K562 (cell line): ENCODE data around the gene TMA7B. TPM values are rescaled to one million over a fixed set of nuclear protein-coding genes. Genes with fewer than 3 reads are reported as not detected.

Experiments
- ATAC-seq: fragments of 200-7000 bp; cut with Tn5 transposase; 3 replicates; pipeline ENCODE4 v1.9.1; 2020; ENCODE audit warnings: moderate library complexity
- BruUV-seq: library from RNA; stranded (reverse); fragments of 400-500 nt; replicated peaks from 2 replicates; lab custom pipeline; 2021; lab: Mats Ljungman, UMichigan
- CTCF ChIA-PET: fragments of 300-600 bp; formaldehyde crosslinking; extraction: SDS; loops from one replicate; lab custom pipeline; 2021; ENCODE audit warnings: low intra/inter-chr PET ratio; lab: Yijun Ruan, JAX
- POLR2A ChIA-PET: fragments of 300-600, 350-650 bp; sonication (Branson Sonifier 250); formaldehyde crosslinking; extraction: SDS; loops from one replicate; lab custom pipeline; 2021; ENCODE audit warnings: antibody characterized with exemption, inconsistent platforms; lab: Yijun Ruan, JAX
- DNase-seq, 4 experiments: peaks; one replicate each; pipeline versions ENCODE4 v3.0.0 to v3.0.0-alpha.2; 2011 to 2018; ENCODE audit warnings: low spot score in 3 of 4, mixed read lengths in 3 of 4; ENCODE audit errors: extremely low read depth in 1 of 4
- FAIRE-seq: peaks from 2 replicates; lab custom pipeline; 2011; peaks lifted over from hg19 to GRCh38; lab: Jason Lieb, UNC
- H2AFZ ChIP-seq: 2 replicates; pipeline ENCODE4 v1.6.0; 2011; ENCODE audit warnings: low read depth, low read length, control low read depth, inconsistent platforms
- H3K27ac ChIP-seq: fragments of 200-600 bp; 3 replicates; pipeline ENCODE4 v1.8.0; 2011; ENCODE audit warnings: low read depth, mild to moderate bottlenecking, control low read depth, inconsistent platforms, low read length, moderate library complexity, mixed read lengths; ENCODE audit errors: extremely low read depth
- H3K27me3 ChIP-seq, 2 experiments: fragments of 300-600 bp in 1 of 2; 2 replicates in 1 of 2; 3 replicates in 1 of 2; pipeline versions ENCODE4 v1.6.0 to v1.8.0; 2011; ENCODE audit warnings: inconsistent platforms in 2 of 2, low read length in 2 of 2, mild to moderate bottlenecking in 1 of 2, mixed read lengths in 1 of 2, moderate library complexity in 1 of 2; ENCODE audit not compliant: control insufficient read depth in 2 of 2, insufficient read depth in 2 of 2
- H3K36me3 ChIP-seq: fragments of 300-600 bp; 3 replicates; pipeline ENCODE4 v1.8.0; 2011; ENCODE audit warnings: mild to moderate bottlenecking, low read length, inconsistent platforms; ENCODE audit not compliant: control insufficient read depth, insufficient read depth
- H3K4me1 ChIP-seq, 2 experiments: fragments of 200-600 bp in 1 of 2; replicated peaks in 1 of 2; 2 replicates in 1 of 2; 3 replicates in 1 of 2; pipeline versions ENCODE4 v1.5.1 to v1.8.0; 2011; ENCODE audit warnings: inconsistent platforms in 2 of 2, low read length in 2 of 2, mild to moderate bottlenecking in 1 of 2, mixed read lengths in 1 of 2, moderate library complexity in 1 of 2; ENCODE audit not compliant: control insufficient read depth in 2 of 2, insufficient read depth in 2 of 2
- H3K4me2 ChIP-seq: 2 replicates; pipeline ENCODE4 v1.6.1; 2011; ENCODE audit warnings: low read length, control low read depth, inconsistent platforms, mixed read lengths; ENCODE audit not compliant: insufficient read depth
- H3K4me3 ChIP-seq: fragments of 200-600 bp; sonication (generic), shearing (Covaris generic); 2 replicates; pipeline ENCODE4 v1.5.1; 2016; ENCODE audit warnings: control low read depth, inconsistent platforms
- H3K79me2 ChIP-seq: fragments of 200-600 bp; 3 replicates; pipeline ENCODE4 v1.8.0; 2011; ENCODE audit warnings: low read length, inconsistent platforms; ENCODE audit not compliant: control insufficient read depth, insufficient read depth
- H3K9ac ChIP-seq, 2 experiments: 2 replicates each; pipeline versions ENCODE4 v1.6.0 to v1.6.1; 2011; ENCODE audit warnings: low read depth in 2 of 2, low read length in 2 of 2, control low read depth in 1 of 2, inconsistent platforms in 1 of 2, mild to moderate bottlenecking in 1 of 2, mixed read lengths in 1 of 2; ENCODE audit not compliant: insufficient read depth in 1 of 2
- H3K9me1 ChIP-seq: one replicate; pipeline ENCODE4 v1.6.0; 2011; ENCODE audit warnings: inconsistent platforms, mild to moderate bottlenecking, low read length, moderate library complexity; ENCODE audit not compliant: control insufficient read depth, insufficient read depth
- H3K9me3 ChIP-seq: replicated peaks from 2 replicates; pipeline ENCODE4 v1.5.1; 2011; ENCODE audit warnings: low read depth, low read length, inconsistent platforms; ENCODE audit not compliant: control insufficient read depth, insufficient read depth
- H4K20me1 ChIP-seq: replicated peaks from 2 replicates; pipeline ENCODE4 v1.6.1; 2011; ENCODE audit warnings: low read length, inconsistent platforms, mixed read lengths; ENCODE audit not compliant: control insufficient read depth, insufficient read depth
- ARID4B ChIP-seq: sonication (generic); formaldehyde crosslinking; IDR thresholded peaks from 2 replicates; pipeline ENCODE4 v1.8.0; 2022; ENCODE audit warnings: mild to moderate bottlenecking, missing genetic modification reagents
- CHCHD3 ChIP-seq: fragments of 250-450 bp; sonication (Bioruptor Pico); IDR thresholded peaks from 2 replicates; pipeline ENCODE4 v2.1.2; 2022; ENCODE audit warnings: mild to moderate bottlenecking
- E2F6 ChIP-seq, 2 experiments: IDR thresholded peaks; 2 replicates each; pipeline ENCODE4 v1.6.1; 2011; ENCODE audit warnings: borderline replicate concordance in 1 of 2, control low read depth in 1 of 2, low read depth in 1 of 2, low read length in 1 of 2, mild to moderate bottlenecking in 1 of 2, mixed read lengths in 1 of 2, moderate library complexity in 1 of 2; ENCODE audit not compliant: insufficient read depth in 1 of 2, insufficient read length in 1 of 2, poor library complexity in 1 of 2, severe bottlenecking in 1 of 2; ENCODE audit errors: extremely low read depth in 1 of 2
- SMAD3 ChIP-seq: fragments of 450-650 bp; formaldehyde crosslinking; conservative IDR thresholded peaks from 2 replicates; pipeline ENCODE4 v1.4.0; 2020; ENCODE audit warnings: mild to moderate bottlenecking
- TSC22D4 ChIP-seq: fragments of 450-650 bp; IDR thresholded peaks from 2 replicates; pipeline ENCODE4 v1.6.1; 2016; ENCODE audit warnings: missing genetic modification characterization, missing biosample characterization, control low read depth
- WGBS: fragments of 100-300 bp; shearing (Covaris generic); methylation state at CpG from one replicate; pipeline ENCODE4 v1.1.6; 2016; ENCODE audit warnings: low coverage, mixed read lengths; ENCODE audit not compliant: insufficient coverage; ENCODE audit errors: missing lambda C conversion rate; 5-methylcytosine and 5-hydroxymethylcytosine counted together
- in situ Hi-C: fragments of 300-500 bp; cut with MboI; formaldehyde crosslinking; loops from 4 replicates; pipeline ENCODE4 v1.15.0; 2018; ENCODE audit warnings: inconsistent platforms, mixed read lengths
- intact Hi-C: fragments of 100-400 bp; cut with micrococcal nuclease; formaldehyde crosslinking; loops from 2 replicates; pipeline ENCODE4 v1.14.2; 2022
- polyA plus RNA-seq, 8 experiments: library from polyadenylated mRNA; depleted of rRNA in 4 of 8; stranded (reverse) in 5 of 8; unstranded in 3 of 8; fragments of >200 nt; fragmentation: Nextera tagmentation in 2 of 8; fragmentation: Illumina TruSeq in 1 of 8; extraction: Ambion mirVana in 2 of 8; extraction: Trizol in 1 of 8; gene quantifications; 2 replicates each; pipeline versions ENCODE4 v1.2.1 to v1.2.3, GENCODE V29; 2011 to 2014; ENCODE audit warnings: inconsistent platforms in 1 of 8, missing spikeins in 1 of 8
- total RNA-seq, 7 experiments: library from RNA; depleted of rRNA in 6 of 7; stranded (reverse); fragments of >200 nt in 6 of 7; fragmentation: Illumina TruSeq in 2 of 7; extraction: Trizol in 2 of 7; gene quantifications; 2 replicates each; pipeline versions ENCODE4 v1.2.1 to v1.2.3, GENCODE V29; 2011 to 2021; ENCODE audit warnings: low replicate concordance in 1 of 7
- TF ChIP-seq, protein P1 (sequence below), 3 experiments: IDR thresholded peaks in 2 of 3; conservative IDR thresholded peaks in 1 of 3; 2 replicates each; pipeline ENCODE4 v1.5.1; 2011 to 2012; ENCODE audit warnings: low read length in 3 of 3, mild to moderate bottlenecking in 3 of 3, control low read depth in 2 of 3, improper control_type of control experiment in 1 of 3, inconsistent platforms in 1 of 3, low read depth in 1 of 3, mixed read lengths in 1 of 3, moderate library complexity in 1 of 3; ENCODE audit not compliant: insufficient read depth in 2 of 3

The TMA7B gene
- total and polyA plus RNA-seq, 9 of the 15 experiments (the other 6 are each of a cell fraction or from before 2014, with no cell fraction given): 5.6 to 14.2 (median 11.8) TPM

GRCh38 chr22:40006641-40007040 lies 46.4 kb downstream of the TMA7B start:
- 82% methylated on average over 2 of the region's 8 CpGs for WGBS
- H2AFZ ChIP-seq: no peak overlapping the region
- no peak for TF ChIP-seq ARID4B
- no peak for TF ChIP-seq TSC22D4 (tag)
- TF ChIP-seq CHCHD3 (CRISPR knock-in tag): no peak
- TF ChIP-seq SMAD3 (CRISPR knock-in tag): no peak
- TF ChIP-seq E2F6 (IDR thresholded peaks at IDR 0.05; ENCODE audit: borderline replicate concordance in 1 of 2, extremely low read depth in 1 of 2, insufficient read depth in 1 of 2, insufficient read length in 1 of 2, low read depth in 1 of 2, low read length in 1 of 2, poor library complexity in 1 of 2, severe bottlenecking in 1 of 2): no peak
- TF ChIP-seq, protein P1, sequence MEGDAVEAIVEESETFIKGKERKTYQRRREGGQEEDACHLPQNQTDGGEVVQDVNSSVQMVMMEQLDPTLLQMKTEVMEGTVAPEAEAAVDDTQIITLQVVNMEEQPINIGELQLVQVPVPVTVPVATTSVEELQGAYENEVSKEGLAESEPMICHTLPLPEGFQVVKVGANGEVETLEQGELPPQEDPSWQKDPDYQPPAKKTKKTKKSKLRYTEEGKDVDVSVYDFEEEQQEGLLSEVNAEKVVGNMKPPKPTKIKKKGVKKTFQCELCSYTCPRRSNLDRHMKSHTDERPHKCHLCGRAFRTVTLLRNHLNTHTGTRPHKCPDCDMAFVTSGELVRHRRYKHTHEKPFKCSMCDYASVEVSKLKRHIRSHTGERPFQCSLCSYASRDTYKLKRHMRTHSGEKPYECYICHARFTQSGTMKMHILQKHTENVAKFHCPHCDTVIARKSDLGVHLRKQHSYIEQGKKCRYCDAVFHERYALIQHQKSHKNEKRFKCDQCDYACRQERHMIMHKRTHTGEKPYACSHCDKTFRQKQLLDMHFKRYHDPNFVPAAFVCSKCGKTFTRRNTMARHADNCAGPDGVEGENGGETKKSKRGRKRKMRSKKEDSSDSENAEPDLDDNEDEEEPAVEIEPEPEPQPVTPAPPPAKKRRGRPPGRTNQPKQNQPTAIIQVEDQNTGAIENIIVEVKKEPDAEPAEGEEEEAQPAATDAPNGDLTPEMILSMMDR (IDR thresholded peaks at IDR 0.05 in 2 of 3, conservative IDR thresholded peaks at IDR 0.05 in 1 of 3; ENCODE audit: insufficient read depth in 2 of 3, low read depth in 1 of 3, low read length in 3 of 3): no peak
- TF ChIP-seq, all 486 proteins: peak for 0
- H3K27me3 ChIP-seq: peaks cover 0 to 8% of the 10 kb centered on the region in 2 experiments; a peak in 1 of 5 replicates
- no peak overlapping the region for H3K4me2 ChIP-seq
- H3K79me2 ChIP-seq: no peaks in the 10 kb centered on the region
- ATAC-seq (no peak), FAIRE-seq (no peak), DNase-seq (no peak)
- no peaks in the 10 kb centered on the region for H3K9me3 ChIP-seq
- H3K9me1 ChIP-seq: no peaks in the 10 kb centered on the region
- intact Hi-C loops (no loop called here), in situ Hi-C loops (no loop called here)
- no peaks in the 10 kb centered on the region for H3K36me3 ChIP-seq
- ChIA-PET POLR2A (interaction anchor here (0.6 kb wide), 1 partner anchor 331 kb away, joined by 3 read pairs; no protein-coding TSS in a partner anchor), CTCF (no interaction called here)
- no peak overlapping the region for H3K27ac ChIP-seq
- no peak overlapping the region for H3K4me3 ChIP-seq
- no TSS peak for BruUV-seq
- H3K4me1 ChIP-seq: peaks cover 29 to 36% of the 10 kb centered on the region in 2 experiments
- H3K9ac ChIP-seq: no peak overlapping the region; a peak in 1 of 4 replicates
- H4K20me1 ChIP-seq: no peaks in the 10 kb centered on the region; the same call in 1 of the 2 replicates
